GM18861 (cell line): ENCODE results near the gene JAGN1.
"Not testable (repeated sequence)": the region's sequence is repeated elsewhere in the genome, so short reads cannot be mapped to it uniquely, and the experiment has no call there.

Experiments
- ATAC-seq: cut with Tn5 transposase; IDR thresholded peaks from one replicate; pipeline ENCODE4 v1.9.1; 2021; ENCODE audit not compliant: unreplicated experiment

JAGN1 gene

DNA sequence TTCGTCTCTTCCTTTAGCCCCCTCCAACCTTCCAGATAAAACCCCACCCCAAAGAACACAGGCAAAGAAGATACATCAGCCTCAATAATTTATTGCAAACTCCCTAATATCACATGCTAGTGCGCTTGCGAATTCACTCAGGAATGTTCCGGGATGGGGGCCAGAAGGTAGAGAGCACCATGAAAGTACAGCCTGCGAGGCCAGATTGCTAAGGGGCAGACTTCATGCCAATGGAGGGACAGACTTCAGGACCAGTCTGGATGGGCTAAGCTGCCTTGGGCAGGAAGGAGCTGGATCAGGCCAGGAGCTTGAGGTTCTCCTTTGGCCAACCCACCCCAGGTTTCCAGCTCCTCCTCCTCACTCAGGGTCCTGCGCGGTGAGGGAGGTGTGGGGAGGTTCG lies 23.8 kb upstream of the JAGN1 start:
- ATAC-seq = no peak

DNA sequence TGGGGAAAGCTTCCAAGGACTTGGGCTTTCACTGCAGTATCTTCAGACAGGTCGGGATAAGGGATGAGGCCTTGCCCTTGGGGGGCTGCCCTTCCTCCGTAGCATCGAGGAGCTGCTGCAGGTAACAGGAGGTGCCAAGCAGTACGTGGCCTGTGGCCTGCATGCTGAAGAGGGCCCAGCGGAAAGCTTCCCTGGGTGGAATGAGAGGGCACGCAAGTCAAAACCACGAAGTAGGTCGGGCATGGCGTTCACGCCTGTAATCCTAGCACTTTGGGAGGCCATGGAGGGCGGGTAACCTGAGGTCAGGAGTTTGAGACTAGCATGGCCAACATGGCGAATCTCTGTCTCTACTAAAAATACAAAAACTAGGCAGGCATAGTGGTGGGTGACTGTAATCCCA lies 23.3 kb upstream of the JAGN1 start:
- no peak for ATAC-seq

DNA sequence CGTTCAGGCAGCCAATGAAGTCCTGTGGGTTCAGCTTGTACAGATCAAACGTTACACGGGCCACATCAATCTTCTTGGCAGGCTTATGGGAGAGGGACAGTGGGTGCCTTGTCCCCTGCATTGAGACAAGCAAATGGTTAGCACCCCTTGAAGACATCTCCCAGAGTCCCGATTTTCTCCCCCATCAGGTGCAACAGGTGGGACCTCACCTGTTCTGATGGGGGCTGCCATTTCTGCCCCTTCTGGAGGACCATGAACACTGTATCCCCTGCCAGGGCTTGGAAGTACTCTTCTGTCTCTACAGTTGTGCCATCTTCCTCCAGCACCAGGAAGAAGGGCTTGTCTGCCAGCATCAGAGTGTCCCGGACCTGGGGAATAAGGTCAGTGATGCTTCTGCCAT lies 20.5 kb upstream of the JAGN1 start:
- no peak for ATAC-seq

DNA sequence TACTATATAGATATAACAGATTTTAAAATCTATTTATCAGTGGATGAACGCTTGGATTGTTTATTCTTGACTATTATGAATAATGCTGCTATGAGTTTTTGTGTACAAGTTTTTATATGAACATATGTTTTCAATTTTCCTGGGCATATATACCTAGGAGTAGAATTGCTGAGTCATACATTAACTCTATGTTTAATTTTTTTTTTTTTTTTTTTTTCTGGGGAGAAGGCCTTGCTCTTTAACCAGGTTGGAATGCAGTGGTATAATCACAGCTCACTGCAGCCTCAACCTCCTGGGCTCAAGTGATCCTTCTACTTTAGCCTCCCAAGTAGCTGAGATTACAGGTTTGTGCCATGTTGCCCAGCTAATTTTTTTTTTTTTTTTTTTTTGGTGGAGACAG lies 19.4 kb upstream of the JAGN1 start:
- ATAC-seq = no peak

DNA sequence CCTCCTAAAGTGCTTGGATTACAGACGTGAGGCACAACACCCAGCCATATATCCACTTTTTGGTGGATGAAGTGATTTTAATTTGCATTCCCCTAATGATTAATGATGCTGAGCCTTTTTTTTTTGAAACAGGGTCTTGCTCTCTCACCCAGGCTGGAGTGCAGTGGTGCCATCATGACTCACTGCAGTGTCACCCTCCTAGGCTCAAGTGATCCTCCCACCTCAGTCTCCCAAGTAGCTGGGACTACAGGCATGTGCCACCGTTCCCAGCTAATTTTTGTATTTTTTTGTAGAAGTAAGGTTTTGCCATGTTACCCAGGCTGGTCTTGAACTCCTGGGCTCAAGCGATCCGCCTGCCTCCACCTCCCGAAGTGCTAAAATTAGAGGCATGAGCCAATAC lies 18.3 kb upstream of the JAGN1 start:
- ATAC-seq = not testable (repeated sequence)

DNA sequence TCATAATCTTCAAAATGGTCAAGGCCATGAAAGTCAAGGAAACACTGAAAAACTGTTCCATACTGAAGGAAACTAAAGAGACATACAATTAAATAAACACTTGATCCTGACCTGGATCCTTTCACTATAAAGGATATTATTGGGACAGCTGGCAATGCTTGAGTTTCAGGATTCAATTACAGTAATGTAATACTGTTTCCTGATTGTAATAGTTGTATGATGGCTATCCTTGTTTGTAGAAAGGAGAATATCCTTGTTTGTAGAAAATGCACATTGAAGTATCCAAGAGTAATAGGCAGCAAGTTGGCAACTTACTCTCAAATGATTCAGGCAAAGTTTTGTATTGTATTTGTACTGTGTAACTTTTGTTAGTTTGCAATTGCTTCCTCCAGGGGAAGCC lies 15.0 kb upstream of the JAGN1 start:
- ATAC-seq = no peak

DNA sequence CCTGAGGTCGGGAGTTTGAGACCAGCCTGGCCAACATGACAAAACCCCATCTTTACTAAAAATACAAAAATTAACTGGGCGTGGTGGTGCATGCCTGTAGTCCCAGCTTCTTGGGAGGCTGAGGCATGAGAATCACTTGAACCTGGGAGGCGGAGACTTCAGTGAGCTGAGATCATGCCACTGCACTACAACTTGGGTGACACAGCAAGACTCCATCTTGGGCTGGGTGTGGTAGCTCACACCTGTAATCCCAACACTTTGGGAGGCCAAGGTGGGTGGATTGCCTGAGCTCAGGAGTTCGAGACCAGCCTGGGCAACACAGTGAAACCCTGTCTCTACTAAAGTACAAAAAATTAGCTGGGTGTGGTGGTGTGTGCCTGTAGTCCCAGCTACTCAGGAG lies 14.2 kb upstream of the JAGN1 start:
- ATAC-seq = not testable (repeated sequence)

DNA sequence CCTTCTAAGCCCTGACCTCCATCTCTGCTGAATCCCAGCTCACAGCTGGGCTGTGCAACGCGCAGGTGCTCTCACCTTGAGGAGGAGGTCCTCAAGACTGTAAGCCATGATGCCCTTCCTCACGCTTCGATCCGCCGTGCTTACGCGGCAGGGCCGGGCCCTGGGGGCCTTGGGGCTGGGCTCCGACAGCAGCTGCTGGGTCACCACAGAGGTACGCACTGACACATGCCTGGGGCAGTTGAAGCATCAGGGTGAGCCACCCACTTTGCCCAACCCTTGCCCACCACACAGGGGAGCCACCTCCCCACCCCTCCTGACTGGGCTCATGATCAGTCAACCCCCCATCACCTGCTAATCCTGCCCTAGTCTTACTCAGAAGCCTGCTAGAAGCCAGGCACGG lies 13.4 kb upstream of the JAGN1 start:
- ATAC-seq = no peak

DNA sequence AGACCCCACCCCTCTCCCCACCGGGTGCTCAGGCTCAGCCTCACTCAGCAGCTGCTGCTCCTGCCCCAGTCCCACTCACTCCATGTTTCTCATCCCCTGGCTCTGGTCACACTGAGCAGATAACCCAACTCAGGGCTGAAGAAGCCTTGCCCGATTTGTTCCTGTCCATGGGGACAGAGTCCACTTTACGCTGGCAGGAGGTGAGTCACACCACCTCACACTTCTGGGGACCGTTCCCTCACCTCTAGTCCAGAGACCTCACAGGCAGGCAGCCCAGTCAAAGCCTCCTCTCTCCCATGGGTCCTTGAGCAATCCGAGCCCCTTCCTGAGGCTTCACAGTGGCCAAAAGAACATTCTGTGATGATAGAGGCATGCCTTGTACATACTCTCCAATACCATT lies 11.7 kb upstream of the JAGN1 start:
- ATAC-seq = no peak

DNA sequence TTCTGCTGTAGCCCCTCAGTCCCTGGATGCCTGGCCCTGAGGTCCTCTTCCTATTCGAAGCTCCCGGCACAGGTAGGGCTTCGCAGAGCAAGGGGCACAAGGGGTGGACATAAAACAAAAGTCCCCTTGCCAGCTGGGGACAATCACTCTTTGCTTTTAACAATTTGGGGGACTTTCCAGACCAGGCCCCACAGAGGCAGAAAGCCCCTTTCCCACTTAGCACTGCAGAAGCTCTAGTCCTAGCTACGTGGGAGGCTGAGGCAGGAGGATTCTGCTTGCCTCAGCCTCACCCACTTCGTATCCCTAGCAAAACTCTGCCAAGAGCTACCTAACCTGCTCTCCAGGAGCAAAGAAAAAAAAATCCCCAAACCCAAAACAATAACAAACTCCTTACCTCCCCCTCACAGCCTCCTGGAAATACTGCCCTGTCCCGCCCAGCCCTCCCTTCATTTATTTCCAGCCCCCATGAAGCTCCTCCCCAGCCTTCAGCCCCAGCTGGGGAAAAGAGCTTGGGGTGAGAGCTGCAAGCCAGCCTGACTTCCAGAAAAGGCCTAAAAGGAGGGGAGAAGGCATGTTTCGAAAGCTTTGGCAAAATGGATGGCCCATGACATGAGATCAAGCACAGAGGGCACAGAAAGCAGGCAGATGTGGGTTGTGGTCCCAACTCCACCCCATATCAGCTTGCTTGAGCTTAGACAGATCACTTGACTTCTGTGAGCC lies 10.4 kb upstream of the JAGN1 start, which contains the start of gene CIDEC:
Gene CIDEC, minus strand, starts transcription at position 424 of the 720 bp plus-strand sequence. CDS start 1,767 bp downstream, outside the sequence.
- ATAC-seq = no peak

DNA sequence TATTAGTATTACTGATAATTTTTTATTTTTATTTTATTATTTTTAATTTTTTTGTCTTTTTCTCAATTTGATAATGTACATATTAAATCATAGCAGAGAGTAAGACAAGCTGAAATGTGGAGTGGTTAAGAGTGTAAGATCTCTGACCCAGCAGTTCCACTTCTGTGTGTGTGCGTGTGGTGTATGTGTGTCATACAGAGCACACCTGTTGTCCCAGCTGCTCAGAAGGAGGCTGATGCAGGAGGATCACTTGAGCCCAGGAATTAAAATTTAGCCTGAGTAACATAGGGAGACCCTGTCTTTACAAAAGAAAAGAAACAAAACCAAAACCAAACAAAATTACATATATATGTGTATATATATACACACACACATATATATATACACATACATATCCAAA lies 9.0 kb upstream of the JAGN1 start:
- no peak for ATAC-seq

DNA sequence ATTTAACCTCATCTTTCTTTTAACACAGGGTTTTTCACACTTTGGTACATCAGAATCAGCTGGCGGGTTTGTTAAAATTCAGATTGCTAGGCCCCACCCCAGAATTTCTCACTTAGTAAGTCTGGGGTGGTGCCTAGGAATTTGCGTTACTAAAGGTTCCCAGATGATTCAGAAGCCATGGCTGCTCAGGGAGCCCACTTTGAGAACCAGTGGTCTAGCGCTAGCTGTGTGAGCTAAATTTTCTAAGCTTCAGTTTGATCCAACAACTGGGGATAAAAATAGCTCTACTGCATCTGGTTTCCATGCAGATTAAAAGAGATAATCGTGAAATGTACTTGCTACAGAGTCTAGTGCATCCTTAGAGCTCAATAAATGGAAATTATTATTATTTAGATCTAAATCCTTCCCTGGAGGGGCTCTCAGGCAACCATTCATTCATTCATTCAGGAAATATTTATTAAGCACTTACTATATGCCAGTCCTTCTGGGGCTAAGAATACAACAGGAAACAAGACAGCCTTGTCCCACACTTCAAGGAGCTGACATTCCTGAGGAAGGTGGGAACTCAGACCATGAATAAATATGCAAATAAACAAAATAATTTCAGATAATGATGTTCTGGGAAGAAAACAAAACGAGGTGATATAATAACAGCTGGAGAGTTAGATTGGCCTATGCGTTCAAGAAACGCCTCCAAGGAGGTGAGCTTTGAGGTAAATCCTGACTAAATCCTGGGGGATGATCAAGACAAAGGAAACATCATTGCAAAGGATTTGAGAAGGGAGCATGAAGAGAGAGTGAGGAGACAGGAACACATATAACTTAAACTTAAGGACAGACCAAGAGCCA lies 6.5 kb upstream of the JAGN1 start:
- ATAC-seq = no peak

DNA sequence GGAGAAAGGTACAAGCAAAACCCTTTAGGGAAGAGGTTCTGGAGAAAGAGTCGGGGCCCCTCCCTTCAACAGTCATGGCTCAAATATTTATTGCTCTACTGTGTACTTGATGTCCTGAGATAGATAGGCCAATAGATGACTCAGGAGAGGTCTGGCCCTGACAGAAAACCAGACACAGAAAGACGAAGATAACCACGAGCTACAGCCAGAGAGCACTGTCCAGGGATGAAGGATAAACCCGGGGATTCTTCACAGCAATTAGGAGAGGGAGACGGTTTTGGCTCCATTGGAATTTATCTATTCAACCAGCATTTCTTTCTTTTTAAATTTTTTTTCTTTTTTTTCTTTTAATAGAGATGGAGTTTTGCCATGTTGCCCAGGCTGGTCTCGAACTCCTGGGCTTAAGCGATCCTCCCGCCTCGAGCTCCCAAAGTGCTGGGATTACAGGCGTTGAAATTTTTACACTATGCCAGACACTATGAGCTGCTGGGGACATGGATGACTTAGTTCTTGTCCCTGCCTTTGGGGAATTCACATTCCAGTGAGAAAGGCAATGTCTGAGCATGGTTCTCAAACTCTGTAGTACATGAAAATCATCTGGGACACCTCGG lies 5.8 kb upstream of the JAGN1 start:
- ATAC-seq = no peak

DNA sequence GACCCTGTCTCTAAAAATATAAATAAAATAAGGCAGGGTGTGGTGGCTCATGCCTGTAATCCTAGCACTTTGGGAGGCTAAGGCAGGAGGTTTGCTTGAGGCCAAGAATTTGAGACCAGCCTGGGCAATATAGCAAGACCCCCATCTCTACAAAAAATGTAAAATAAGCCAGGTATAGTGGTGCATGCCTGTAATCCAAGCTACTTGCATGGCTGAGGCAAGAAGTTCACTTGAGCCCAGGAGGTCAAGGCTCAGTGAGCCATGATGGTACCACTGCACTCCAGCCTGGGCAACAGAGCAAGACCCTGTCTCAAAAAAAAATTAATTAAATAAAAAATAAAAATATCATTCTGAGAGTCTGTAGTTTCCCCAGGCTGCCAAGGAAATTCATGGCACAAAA lies 4.1 kb upstream of the JAGN1 start:
- no peak for ATAC-seq

DNA sequence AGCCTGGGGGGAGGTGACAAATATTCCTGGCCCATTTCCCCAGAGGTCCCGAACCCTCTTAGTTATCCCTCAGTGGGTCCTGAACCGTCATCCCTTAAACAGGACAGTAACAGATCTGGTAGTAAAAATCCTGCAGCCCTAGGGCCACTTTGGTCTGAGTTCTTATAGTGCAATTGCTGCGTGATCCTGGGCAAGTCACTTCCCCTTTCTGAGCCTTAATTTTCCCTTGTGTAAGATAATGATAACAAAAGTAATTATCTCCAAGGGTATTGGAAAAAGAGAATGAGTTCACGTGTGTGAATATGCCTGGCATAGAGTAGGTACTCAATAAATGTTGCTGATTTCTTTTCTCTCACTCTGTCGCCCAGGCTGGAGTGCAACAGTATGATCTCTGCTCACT lies 2.9 kb upstream of the JAGN1 start:
- no peak for ATAC-seq

DNA sequence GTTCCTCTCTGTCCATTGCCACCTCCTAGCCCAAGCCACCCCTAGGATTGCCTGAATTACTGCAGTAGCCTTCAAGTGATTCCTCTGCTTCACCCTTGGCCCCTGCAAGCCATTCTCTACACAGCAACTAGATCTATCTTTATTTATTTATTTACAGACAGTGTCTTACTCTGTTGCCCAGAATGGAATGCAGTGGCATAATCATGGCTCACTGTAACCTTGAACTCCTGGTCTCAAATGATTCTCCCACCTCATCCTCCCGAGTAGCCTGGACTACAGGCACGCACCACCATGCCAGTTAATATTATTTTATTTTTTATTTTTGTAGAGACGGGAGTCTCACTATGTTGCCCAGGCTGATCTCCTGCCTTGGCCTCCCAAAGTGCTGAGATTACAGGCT lies 1.9 kb upstream of the JAGN1 start:
- no peak for ATAC-seq

DNA sequence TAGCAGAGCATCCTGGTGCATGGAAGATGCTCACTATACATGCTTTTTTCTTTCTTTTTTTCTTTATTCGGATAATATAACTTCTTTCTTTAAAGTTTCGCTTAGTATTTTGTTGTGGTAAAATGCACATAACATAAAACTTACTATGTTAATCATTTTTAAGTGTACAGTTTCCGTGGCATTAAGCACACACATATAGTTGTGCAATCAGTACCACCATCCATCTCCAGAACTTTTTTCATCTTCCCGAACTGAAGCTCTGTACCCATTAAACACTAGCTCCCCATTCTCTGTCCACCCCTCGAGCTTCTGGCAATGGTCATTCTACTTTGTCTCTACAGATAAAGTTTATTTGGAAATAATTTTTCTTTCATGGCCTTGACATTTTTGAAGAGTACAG lies 1.0 kb upstream of the JAGN1 start:
- ATAC-seq = no peak

DNA sequence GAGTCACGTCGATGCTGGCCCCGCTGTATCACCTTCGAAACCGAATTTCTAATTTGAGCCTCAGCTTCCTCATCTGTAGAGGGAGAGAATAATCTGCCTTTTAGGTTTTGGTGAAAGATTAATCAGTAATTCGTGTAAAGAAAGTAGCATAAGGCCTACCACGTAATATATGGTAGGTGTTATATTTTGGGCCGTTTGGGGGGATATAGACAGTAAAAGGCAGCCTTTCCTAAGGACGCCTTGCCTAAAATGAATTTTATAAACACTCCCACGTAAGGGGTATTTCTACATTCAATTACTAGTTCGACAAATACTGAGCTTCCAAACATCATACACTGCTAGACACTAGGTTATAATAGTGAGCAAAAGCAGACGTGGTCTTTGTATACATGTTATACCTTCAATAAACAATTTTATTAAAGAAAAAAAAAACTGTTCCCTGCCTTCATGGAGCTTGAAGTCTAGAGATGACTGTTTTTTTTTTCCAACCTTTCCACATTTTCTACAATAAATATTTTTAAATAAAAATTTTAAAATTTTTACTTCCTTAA lies 737 bp downstream of the JAGN1 start:
- no peak for ATAC-seq

DNA sequence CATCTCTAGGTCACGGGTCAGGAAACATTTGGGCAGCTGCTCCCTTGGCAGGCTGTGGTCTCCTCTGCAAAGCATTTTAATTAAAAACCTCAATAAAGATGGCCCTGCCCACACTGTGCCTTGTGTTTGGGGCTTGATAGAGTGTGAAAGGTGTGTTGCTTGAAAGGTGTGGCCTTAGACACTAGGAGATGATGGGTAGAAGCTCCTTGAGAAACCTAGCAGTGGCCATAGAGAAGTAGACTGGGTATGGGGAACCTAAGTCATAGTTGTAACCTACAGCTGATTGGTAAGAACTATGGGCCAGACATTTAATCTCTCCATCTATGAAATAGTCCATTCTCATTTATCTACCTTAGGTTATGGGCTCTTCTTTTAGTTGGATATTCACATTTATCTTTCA lies 3.3 kb downstream of the JAGN1 start:
- no peak for ATAC-seq

DNA sequence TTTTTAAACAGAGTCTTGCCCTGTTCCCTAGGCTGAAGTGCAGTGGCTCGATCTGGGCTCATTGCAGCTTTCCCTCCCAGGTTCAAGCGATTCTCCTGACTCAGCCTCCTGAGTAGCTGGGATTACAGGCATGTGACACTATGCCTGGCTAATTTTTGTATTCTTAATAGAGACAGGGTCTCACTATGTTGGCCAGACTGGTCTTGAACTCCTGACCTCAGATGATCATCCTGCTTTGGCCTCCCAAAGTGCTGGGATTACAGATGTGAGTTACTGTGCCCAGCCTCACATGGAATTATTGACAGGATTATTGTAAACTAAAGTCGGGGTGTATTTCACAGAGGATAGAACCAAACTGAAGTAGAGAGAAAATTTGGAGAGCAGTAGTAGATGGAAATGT lies 5.3 kb downstream of the JAGN1 start:
- not testable (repeated sequence) for ATAC-seq

DNA sequence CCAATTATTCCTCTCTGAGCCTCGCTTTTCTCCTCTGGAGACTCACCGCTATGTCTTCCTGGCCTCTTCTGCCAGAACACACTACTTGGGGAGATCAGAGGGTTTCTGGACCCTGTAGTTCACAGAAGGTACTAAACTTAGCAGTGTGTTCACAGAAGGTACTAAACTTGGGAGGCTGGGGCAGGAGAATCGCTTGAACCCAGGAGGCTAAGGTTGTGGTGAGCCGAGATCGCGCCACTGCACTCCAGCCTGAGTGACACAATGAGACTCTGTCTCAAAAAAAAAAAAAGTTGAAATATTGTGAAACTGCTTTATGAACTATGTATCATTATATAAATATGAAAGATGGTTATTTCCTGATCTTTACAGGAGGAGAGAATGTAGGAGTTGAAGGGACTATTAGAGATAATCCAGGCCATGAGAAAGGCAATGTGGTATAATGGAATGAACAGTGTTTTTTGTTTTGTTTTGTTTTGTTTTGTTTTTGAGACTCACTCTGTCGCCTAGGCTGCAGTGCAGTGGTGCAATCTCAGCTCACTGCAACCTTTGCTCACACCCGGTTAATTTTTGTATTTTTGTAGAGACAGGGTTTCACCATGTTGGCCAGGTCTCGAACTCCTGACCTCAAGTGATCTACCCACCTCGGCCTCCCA lies 6.5 kb downstream of the JAGN1 start:
- not testable (repeated sequence) for ATAC-seq
